HG03521 (cell line): ENCODE measurements around the gene TMEM126B.

ENCODE experiments used
- ATAC-seq: cut with Tn5 transposase; IDR thresholded peaks from one replicate; pipeline ENCODE4 v1.9.1; 2021; ENCODE audit warnings: mild to moderate bottlenecking, moderate library complexity; ENCODE audit not compliant: unreplicated experiment

TMEM126B gene

DNA sequence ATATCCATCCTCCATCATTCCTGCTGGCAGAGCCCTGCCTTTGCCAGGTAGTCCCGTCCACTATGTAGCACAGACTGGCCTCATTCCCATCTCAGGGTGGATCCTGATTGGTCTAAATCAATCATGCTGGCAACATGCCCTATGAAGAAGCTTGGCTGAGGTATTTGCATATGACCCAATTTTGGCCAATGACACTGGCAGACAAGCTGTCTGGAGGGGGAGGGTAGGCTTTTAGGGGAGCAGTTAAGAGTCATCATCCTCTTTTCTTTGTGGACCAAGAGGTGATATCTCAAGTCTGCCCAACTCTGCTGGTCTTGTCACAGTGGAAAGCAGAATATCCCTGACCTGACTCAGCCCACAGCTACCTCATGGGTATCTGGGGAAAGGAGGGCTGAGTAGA is 52.5 kb downstream of the TMEM126B start:
- no peak for ATAC-seq

DNA sequence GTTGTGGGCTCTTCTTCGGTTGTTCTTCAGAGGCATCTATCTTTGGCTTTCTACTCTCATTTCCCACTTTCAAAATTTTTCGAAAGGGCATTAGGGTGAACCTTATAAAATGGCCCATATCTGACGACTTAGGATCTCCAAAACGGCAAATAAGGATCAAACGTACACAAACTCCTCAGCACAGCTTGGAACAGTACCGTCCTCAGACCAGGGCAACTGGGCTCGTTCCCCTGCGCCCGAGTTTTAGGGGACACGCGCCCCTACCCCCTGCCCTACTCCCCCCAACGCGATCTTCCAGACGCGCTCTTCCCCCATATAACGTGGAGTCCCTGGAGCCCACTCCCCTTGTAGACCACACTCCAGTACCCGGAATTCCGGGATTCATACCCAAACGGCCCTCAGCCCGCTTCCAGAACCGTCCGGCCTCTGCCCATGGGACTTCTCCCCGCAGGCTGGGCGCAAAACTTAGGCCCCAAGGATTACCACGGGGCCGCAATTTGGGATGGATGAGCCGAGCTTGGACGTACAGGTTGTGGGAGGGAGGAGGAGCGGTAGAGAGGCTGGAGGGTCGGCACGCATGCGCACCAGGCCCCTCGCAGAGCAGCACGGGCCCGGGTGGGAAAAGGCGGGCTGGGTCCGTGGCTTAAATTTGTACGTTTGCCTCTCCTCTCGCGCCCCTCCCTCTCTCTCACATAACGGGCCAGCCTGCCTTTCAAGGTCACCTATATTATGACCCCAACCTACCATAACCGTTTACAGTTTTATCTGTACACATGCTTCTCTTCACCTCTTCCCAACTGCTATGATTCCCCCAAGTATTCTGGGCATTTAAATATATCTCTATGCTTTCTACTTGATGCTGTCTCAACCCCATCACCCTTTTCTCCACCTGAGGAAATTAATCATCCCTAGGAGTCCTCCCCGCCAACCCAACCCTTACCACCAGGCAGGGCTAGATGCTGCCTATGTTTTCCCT is 54.2 kb downstream of the TMEM126B start:
- peak; percentile 88 for ATAC-seq

DNA sequence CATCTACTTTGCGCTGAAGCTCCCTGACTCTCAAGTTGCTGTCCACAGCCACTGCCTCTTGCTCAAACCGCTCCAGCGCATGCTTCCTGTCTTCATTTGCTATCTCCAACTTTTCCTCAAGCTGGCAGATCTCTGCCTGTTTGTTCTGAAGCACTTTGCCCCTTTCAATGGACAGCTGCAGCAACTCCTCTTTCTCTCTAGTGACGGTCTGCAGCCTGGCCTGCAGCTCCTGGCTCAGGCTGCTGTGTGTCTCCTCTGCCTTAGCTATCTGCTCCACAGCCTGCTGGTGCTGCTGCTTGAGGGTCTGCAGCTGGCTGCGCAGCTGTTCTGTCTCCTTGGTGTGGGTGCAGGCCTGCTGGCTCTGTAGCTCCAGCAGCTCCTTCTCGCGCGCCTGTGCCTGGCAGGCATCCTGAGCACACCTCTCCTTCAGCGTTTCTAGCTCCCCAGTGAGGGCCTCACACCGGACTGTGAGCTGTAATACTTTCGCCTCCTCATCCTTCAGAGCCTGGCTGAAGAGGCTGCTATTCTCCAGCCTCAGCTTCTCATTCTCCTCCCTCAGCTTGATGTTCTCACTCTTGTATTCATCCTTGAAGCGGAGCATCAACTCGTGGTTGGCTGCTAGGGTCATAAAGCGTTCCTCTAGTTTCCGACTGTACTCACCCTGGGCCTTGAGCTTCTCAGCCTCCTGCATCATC is 56.9 kb downstream of the TMEM126B start:
- ATAC-seq: no peak

DNA sequence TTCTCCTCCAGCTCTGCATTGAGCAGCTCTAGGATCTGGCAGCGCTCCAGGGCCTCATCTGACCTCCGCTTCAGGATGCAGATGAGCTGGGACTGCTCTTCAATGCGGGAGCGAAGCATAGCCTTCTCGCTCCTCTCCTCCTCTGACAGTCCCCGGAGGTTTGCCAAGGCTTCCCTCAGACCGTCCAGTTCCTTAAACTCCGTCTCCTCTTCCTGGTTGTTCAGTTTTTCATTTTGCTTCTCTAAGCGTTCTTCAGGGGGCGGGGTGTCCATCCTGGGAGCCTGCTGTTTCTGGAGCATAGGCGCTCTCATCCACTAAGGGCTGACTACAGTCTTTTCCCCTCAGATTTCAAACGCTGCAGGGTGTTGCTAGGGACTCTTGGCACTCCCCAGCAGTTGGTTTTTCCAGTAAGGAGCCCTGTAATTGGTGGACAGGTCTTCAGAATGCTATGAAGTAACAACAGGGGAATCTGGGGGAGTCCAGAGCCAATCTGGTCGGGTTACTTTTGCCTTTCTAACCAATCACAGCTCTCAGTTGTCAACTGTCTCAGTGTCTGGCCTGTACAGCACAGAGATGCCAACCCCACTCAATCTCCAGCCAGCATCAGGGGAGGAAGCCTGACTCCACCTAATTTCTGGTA is 57.5 kb downstream of the TMEM126B start, which contains the start of gene CCDC89:
TSS of gene CCDC89 (minus strand) at position 376 of the 640 bp plus-strand sequence. CDS start at position 311, 65 bp downstream.
- no peak for ATAC-seq
